K562 (cell line): Measurements from ENCODE around the gene ZNF529. TPM values are rescaled to one million over a fixed set of nuclear protein-coding genes. Genes with fewer than 3 reads are reported as not detected.

Source experiments
- CEBPG ChIP-seq, 3 experiments: fragments of 200-800 bp in 1 of 3; sonication (Bioruptor generic) in 1 of 3; sonication (generic) in 1 of 3; formaldehyde crosslinking in 1 of 3; IDR thresholded peaks in 2 of 3; conservative IDR thresholded peaks in 1 of 3; 2 replicates each; pipeline versions ENCODE4 v1.6.1 to v1.8.0; 2016 to 2022; ENCODE audit warnings: missing compliant biosample characterization in 2 of 3, missing genetic modification characterization in 2 of 3, mild to moderate bottlenecking in 1 of 3, missing genetic modification reagents in 1 of 3
- DPF2 ChIP-seq: fragments of 450-650 bp; IDR thresholded peaks from 2 replicates; pipeline ENCODE4 v1.6.1; 2016
- FOXP1 ChIP-seq: sonication (generic); formaldehyde crosslinking; IDR thresholded peaks from 2 replicates; pipeline ENCODE4 v1.8.0; 2022; ENCODE audit warnings: mild to moderate bottlenecking, missing genetic modification reagents
- HSF4 ChIP-seq: fragments of 250-450 bp; sonication (Bioruptor Pico); IDR thresholded peaks from 2 replicates; pipeline ENCODE4 v2.1.2; 2022; ENCODE audit warnings: mild to moderate bottlenecking, moderate library complexity, borderline replicate concordance
- MCM2 ChIP-seq: fragments of 450-650 bp; IDR thresholded peaks from 2 replicates; pipeline ENCODE4 v1.6.1; 2017; ENCODE audit warnings: low read depth, mild to moderate bottlenecking
- MYC ChIP-seq, 2 experiments: fragments of 250-450 bp in 1 of 2; sonication (Bioruptor Pico) in 1 of 2; IDR thresholded peaks; 2 replicates each; pipeline versions ENCODE4 v1.5.1 to v1.6.1; 2012 to 2021; ENCODE audit warnings: low read depth in 2 of 2, borderline replicate concordance in 1 of 2, improper control_type of control experiment in 1 of 2, low read length in 1 of 2, mild to moderate bottlenecking in 1 of 2, moderate library complexity in 1 of 2
- NFYB ChIP-seq: IDR thresholded peaks from 2 replicates; pipeline ENCODE4 v1.6.1; 2011; ENCODE audit warnings: mild to moderate bottlenecking, moderate library complexity; ENCODE audit not compliant: insufficient read length; ENCODE audit errors: extremely low read depth
- PRPF4 ChIP-seq: fragments of 200-400 bp; formaldehyde crosslinking; IDR thresholded peaks from one replicate; pipeline ENCODE4 v1.6.1; 2017; ENCODE audit warnings: low read length, low read depth, mild to moderate bottlenecking; ENCODE audit not compliant: insufficient read depth, poor library complexity, severe bottlenecking
- PTRF ChIP-seq: fragments of 450-650 bp; IDR thresholded peaks from 2 replicates; pipeline ENCODE4 v1.6.1; 2016; ENCODE audit warnings: mild to moderate bottlenecking, missing genetic modification characterization, missing compliant biosample characterization
- RBBP5 ChIP-seq: fragments of 200-600 bp; sonication (generic); IDR thresholded peaks from 2 replicates; pipeline ENCODE4 v1.6.1; 2012; ENCODE audit warnings: borderline replicate concordance, mild to moderate bottlenecking, low read length, control low read depth, inconsistent platforms; ENCODE audit not compliant: insufficient read depth, poor library complexity, severe bottlenecking
- SAFB ChIP-seq: fragments of 200-400 bp; formaldehyde crosslinking; IDR thresholded peaks from 2 replicates; pipeline ENCODE4 v1.6.1; 2017; ENCODE audit warnings: low read depth, low read length, borderline replicate concordance
- SMAD2 ChIP-seq: fragments of 150-350 bp; IDR thresholded peaks from 2 replicates; pipeline ENCODE4 v1.6.1; 2014; ENCODE audit warnings: low read depth, mild to moderate bottlenecking, low read length
- SMARCA5 ChIP-seq: fragments of 450-650 bp; IDR thresholded peaks from 2 replicates; pipeline ENCODE4 v1.6.1; 2016
- SMARCE1 ChIP-seq: fragments of 450-650 bp; IDR thresholded peaks from 2 replicates; pipeline ENCODE4 v1.7.1; 2016; ENCODE audit warnings: mild to moderate bottlenecking
- SREBF2 ChIP-seq: sonication (generic); formaldehyde crosslinking; IDR thresholded peaks from 2 replicates; pipeline ENCODE4 v1.4.0; 2020; ENCODE audit warnings: mild to moderate bottlenecking, missing genetic modification reagents
- TSC22D4 ChIP-seq: fragments of 450-650 bp; IDR thresholded peaks from 2 replicates; pipeline ENCODE4 v1.6.1; 2016; ENCODE audit warnings: missing genetic modification characterization, missing biosample characterization, control low read depth
- ZKSCAN3 ChIP-seq: fragments of 250-450 bp; sonication (Bioruptor Pico); IDR thresholded peaks from 2 replicates; pipeline ENCODE4 v1.4.0; 2020
- polyA plus RNA-seq, 8 experiments: library from polyadenylated mRNA; depleted of rRNA in 4 of 8; stranded (reverse) in 5 of 8; unstranded in 3 of 8; fragments of >200 nt; fragmentation: Nextera tagmentation in 2 of 8; fragmentation: Illumina TruSeq in 1 of 8; extraction: Ambion mirVana in 2 of 8; extraction: Trizol in 1 of 8; gene quantifications; 2 replicates each; pipeline versions ENCODE4 v1.2.1 to v1.2.3, GENCODE V29; 2011 to 2014; ENCODE audit warnings: inconsistent platforms in 1 of 8, missing spikeins in 1 of 8
- total RNA-seq, 7 experiments: library from RNA; depleted of rRNA in 6 of 7; stranded (reverse); fragments of >200 nt in 6 of 7; fragmentation: Illumina TruSeq in 2 of 7; extraction: Trizol in 2 of 7; gene quantifications; 2 replicates each; pipeline versions ENCODE4 v1.2.1 to v1.2.3, GENCODE V29; 2011 to 2021; ENCODE audit warnings: low replicate concordance in 1 of 7
- TF ChIP-seq, protein P1 (sequence below): fragments of 450-650 bp; formaldehyde crosslinking; conservative IDR thresholded peaks from 2 replicates; pipeline ENCODE4 v1.4.0; 2022; ENCODE audit warnings: mild to moderate bottlenecking, missing genetic modification characterization
- TF ChIP-seq, protein P2 (sequence below): fragments of 250-450 bp; sonication (Bioruptor Pico); IDR thresholded peaks from 2 replicates; pipeline ENCODE4 v1.9.0; 2021; ENCODE audit warnings: mild to moderate bottlenecking, inconsistent platforms
- TF ChIP-seq, protein P3 (sequence below), 2 experiments: fragments of 450-650 bp; conservative IDR thresholded peaks; 2 replicates each; pipeline ENCODE4 v1.6.1; 2017; ENCODE audit warnings: mild to moderate bottlenecking in 2 of 2, moderate library complexity in 2 of 2
- TF ChIP-seq, protein P4 (sequence below): fragments of 250-450 bp; sonication (Bioruptor Pico); IDR thresholded peaks from 2 replicates; pipeline ENCODE4 v1.8.0; 2022; ENCODE audit warnings: moderate library complexity, mild to moderate bottlenecking, inconsistent platforms

ZNF529 gene
- total and polyA plus RNA-seq, 9 of the 15 experiments (the other 6 are each of a cell fraction or from before 2014, with no cell fraction given): 2.4 to 12.6 (median 6.3) TPM

DNA sequence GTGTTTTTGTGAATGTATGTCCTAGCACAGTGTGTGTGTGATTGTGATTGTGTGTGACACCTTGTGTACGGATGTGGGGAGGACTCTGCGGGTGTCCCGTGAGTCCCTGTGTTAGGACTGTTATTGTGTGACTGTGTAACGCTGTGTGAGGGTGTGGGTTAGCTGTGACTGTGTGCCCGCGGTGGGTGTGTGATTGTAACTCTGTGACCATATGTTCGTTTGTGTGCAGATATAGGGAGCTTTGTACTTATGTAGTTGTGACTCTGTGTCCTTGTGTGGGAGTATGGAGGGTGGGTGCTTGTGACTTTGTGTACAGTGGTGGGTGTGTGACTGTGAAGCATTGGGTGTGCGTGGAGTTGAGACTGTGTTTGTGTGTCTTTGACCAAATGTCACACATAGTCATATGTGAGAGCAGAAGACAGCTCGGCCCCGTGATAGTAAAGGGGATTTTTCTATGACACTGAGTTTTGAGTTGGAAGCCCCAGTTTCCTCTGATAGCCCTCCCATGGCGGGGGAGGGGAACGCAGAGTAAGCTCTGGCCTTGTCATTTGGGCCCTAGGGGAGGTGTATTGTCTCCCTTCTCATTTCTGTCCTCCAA lies 44.1 kb downstream of the ZNF529 start (continued):
- TF ChIP-seq, protein P1, sequence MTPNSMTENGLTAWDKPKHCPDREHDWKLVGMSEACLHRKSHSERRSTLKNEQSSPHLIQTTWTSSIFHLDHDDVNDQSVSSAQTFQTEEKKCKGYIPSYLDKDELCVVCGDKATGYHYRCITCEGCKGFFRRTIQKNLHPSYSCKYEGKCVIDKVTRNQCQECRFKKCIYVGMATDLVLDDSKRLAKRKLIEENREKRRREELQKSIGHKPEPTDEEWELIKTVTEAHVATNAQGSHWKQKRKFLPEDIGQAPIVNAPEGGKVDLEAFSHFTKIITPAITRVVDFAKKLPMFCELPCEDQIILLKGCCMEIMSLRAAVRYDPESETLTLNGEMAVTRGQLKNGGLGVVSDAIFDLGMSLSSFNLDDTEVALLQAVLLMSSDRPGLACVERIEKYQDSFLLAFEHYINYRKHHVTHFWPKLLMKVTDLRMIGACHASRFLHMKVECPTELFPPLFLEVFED (CRISPR knock-in tag): 0 out of 2 replicates have a peak, but pooled peaks have one; percentile 40
- no peak for TF ChIP-seq MYC (IDR thresholded peaks at IDR 0.05; ENCODE audit: low read depth, low read length)
- no peak for TF ChIP-seq MYC (CRISPR knock-in tag; IDR thresholded peaks at IDR 0.05; ENCODE audit: borderline replicate concordance, low read depth)
- TF ChIP-seq, protein P2, sequence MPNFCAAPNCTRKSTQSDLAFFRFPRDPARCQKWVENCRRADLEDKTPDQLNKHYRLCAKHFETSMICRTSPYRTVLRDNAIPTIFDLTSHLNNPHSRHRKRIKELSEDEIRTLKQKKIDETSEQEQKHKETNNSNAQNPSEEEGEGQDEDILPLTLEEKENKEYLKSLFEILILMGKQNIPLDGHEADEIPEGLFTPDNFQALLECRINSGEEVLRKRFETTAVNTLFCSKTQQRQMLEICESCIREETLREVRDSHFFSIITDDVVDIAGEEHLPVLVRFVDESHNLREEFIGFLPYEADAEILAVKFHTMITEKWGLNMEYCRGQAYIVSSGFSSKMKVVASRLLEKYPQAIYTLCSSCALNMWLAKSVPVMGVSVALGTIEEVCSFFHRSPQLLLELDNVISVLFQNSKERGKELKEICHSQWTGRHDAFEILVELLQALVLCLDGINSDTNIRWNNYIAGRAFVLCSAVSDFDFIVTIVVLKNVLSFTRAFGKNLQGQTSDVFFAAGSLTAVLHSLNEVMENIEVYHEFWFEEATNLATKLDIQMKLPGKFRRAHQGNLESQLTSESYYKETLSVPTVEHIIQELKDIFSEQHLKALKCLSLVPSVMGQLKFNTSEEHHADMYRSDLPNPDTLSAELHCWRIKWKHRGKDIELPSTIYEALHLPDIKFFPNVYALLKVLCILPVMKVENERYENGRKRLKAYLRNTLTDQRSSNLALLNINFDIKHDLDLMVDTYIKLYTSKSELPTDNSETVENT (CRISPR knock-in tag): no peak
- no peak for TF ChIP-seq PRPF4
- no peak for TF ChIP-seq SAFB
- no peak for TF ChIP-seq HSF4 (CRISPR knock-in tag)
- TF ChIP-seq PTRF (tag): no peak
- TF ChIP-seq SMARCE1: 0 out of 2 replicates have a peak, but pooled peaks have one; percentile 40
- TF ChIP-seq, protein P3, sequence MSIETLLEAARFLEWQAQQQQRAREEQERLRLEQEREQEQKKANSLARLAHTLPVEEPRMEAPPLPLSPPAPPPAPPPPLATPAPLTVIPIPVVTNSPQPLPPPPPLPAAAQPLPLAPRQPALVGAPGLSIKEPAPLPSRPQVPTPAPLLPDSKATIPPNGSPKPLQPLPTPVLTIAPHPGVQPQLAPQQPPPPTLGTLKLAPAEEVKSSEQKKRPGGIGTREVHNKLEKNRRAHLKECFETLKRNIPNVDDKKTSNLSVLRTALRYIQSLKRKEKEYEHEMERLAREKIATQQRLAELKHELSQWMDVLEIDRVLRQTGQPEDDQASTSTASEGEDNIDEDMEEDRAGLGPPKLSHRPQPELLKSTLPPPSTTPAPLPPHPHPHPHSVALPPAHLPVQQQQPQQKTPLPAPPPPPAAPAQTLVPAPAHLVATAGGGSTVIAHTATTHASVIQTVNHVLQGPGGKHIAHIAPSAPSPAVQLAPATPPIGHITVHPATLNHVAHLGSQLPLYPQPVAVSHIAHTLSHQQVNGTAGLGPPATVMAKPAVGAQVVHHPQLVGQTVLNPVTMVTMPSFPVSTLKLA (conservative IDR thresholded peaks at IDR 0.05): 0 out of 4 replicates have a peak, but pooled peaks of 1 of the 2 experiments have one; percentile 75
- TF ChIP-seq TSC22D4 (tag): peak; percentile 44; the same call in 1 of the 2 replicates
- TF ChIP-seq, protein P4, sequence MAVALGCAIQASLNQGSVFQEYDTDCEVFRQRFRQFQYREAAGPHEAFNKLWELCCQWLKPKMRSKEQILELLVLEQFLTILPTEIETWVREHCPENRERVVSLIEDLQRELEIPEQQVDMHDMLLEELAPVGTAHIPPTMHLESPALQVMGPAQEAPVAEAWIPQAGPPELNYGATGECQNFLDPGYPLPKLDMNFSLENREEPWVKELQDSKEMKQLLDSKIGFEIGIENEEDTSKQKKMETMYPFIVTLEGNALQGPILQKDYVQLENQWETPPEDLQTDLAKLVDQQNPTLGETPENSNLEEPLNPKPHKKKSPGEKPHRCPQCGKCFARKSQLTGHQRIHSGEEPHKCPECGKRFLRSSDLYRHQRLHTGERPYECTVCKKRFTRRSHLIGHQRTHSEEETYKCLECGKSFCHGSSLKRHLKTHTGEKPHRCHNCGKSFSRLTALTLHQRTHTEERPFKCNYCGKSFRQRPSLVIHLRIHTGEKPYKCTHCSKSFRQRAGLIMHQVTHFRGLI (CRISPR knock-in tag): no peak
- TF ChIP-seq DPF2: peak; percentile 51; the same call in 1 of the 2 replicates
- peak; percentile 85 for TF ChIP-seq SMARCA5
- TF ChIP-seq CEBPG (CRISPR knock-in tag; IDR thresholded peaks at IDR 0.05): no peak
- peak in 1 of 2 experiments; percentile 54; a peak in 1 of 4 replicates for TF ChIP-seq CEBPG (tag; conservative IDR thresholded peaks at IDR 0.05 in 1 of 2, IDR thresholded peaks at IDR 0.05 in 1 of 2)
- TF ChIP-seq SREBF2 (CRISPR knock-in tag): no peak
- no peak for TF ChIP-seq FOXP1 (CRISPR knock-in tag)
- no peak for TF ChIP-seq ZKSCAN3 (CRISPR knock-in tag)
- TF ChIP-seq SMAD2: no peak
- TF ChIP-seq NFYB: no peak
- TF ChIP-seq MCM2: no peak
- TF ChIP-seq RBBP5: no peak
